ENCODE data around the gene KIFBP.

The KIFBP gene

GRCh38 chr10:69052736-69053135 is 64.1 kb downstream of the KIFBP start:
- DNase-seq: no peak

- DNase-seq: no peak
Measured at GRCh38 chr10:69055241-69055640, 66.6 kb downstream of the KIFBP start.

- no peak for DNase-seq
Measured at GRCh38 chr10:69056129-69056528, 67.5 kb downstream of the KIFBP start.

- no peak for DNase-seq
Measured at GRCh38 chr10:69056536-69057260, 68.1 kb downstream of the KIFBP start.

- DNase-seq: peak; percentile 73
Measured at GRCh38 chr10:69057261-69057950, 68.8 kb downstream of the KIFBP start.

GRCh38 chr10:69057951-69058297 is 69.3 kb downstream of the KIFBP start:
- no peak for DNase-seq

GRCh38 chr10:69060127-69060798 is 71.7 kb downstream of the KIFBP start:
- DNase-seq: no peak

- DNase-seq: peak; percentile 84
Measured at GRCh38 chr10:69061305-69062161, 72.9 kb downstream of the KIFBP start.

- DNase-seq: no peak
Measured at GRCh38 chr10:69062901-69063300, 74.3 kb downstream of the KIFBP start.

GRCh38 chr10:69064762-69065328 is 76.2 kb downstream of the KIFBP start:
- no peak for DNase-seq

GRCh38 chr10:69065406-69066361 is 77.1 kb downstream of the KIFBP start:
- peak; percentile 52 for DNase-seq

Measured in hematopoietic multipotent progenitor cell treated with erythropoietin and hydrocortisone succinate and interleukin-3 and kit ligand, for 4 days (in vitro differentiated cells).